HepG2 (cell line): ENCODE results near the gene RUNX3. TPM values are rescaled to one million over a fixed set of nuclear protein-coding genes. Genes with fewer than 3 reads are reported as not detected.

ENCODE experiments used
- ATAC-seq: fragments of 200-7000 bp; cut with Tn5 transposase; 3 replicates; pipeline ENCODE4 v1.9.1; 2020; ENCODE audit warnings: mild to moderate bottlenecking, moderate library complexity
- BruUV-seq: library from RNA; stranded (reverse); fragments of 400-500 nt; replicated peaks from 2 replicates; lab custom pipeline; 2021; lab: Mats Ljungman, UMichigan
- CTCF ChIA-PET: fragments of 300-600 bp; formaldehyde crosslinking; extraction: SDS; loops from one replicate; lab custom pipeline; 2021; ENCODE audit warnings: low total read pairs, inconsistent platforms, low intra/inter-chr PET ratio; lab: Yijun Ruan, JAX
- POLR2A ChIA-PET: fragments of 350-600 bp; sonication (Branson Sonifier 250); formaldehyde crosslinking; loops from one replicate; lab custom pipeline; 2020; ENCODE audit warnings: antibody characterized with exemption, inconsistent platforms; lab: Yijun Ruan, JAX
- DNase-seq: peaks from one replicate; pipeline ENCODE4 v3.0.0-alpha.2; 2015; ENCODE audit warnings: low spot score
- FAIRE-seq: peaks from 3 replicates; lab custom pipeline; 2011; peaks lifted over from hg19 to GRCh38; lab: Jason Lieb, UNC
- H2AFZ ChIP-seq: one replicate; pipeline ENCODE4 v1.6.1; 2011; ENCODE audit warnings: low read length, inconsistent platforms
- H3K27ac ChIP-seq: fragments of 300-600 bp; 3 replicates; pipeline ENCODE4 v1.8.0; 2011; ENCODE audit warnings: mixed run types, mild to moderate bottlenecking, mixed read lengths, low read length, inconsistent platforms; ENCODE audit not compliant: insufficient read depth; ENCODE audit errors: extremely low read length
- H3K27me3 ChIP-seq, 2 experiments: fragments of 200-600 bp in 1 of 2; 2 replicates in 1 of 2; 3 replicates in 1 of 2; pipeline versions ENCODE4 v1.6.0 to v1.8.0; 2011; ENCODE audit warnings: low read length in 2 of 2, mild to moderate bottlenecking in 2 of 2, moderate library complexity in 2 of 2, inconsistent platforms in 1 of 2; ENCODE audit not compliant: insufficient read depth in 2 of 2, control insufficient read depth in 1 of 2
- H3K36me3 ChIP-seq, 2 experiments: fragments of 200-600 bp in 1 of 2; replicated peaks in 1 of 2; 2 replicates in 1 of 2; 3 replicates in 1 of 2; pipeline versions ENCODE4 v1.5.1 to v1.8.0; 2011; ENCODE audit warnings: low read length in 2 of 2, inconsistent platforms in 1 of 2; ENCODE audit not compliant: insufficient read depth in 2 of 2, control insufficient read depth in 1 of 2
- H3K4me1 ChIP-seq: 2 replicates; pipeline ENCODE4 v1.5.1; 2012; ENCODE audit warnings: low read length, inconsistent platforms; ENCODE audit not compliant: insufficient read depth
- H3K4me2 ChIP-seq: 2 replicates; pipeline ENCODE4 v1.6.0; 2011; ENCODE audit warnings: low read depth, low read length, inconsistent platforms
- H3K4me3 ChIP-seq, 3 experiments: fragments of 200-600 bp in 1 of 3; sonication (generic), shearing (Covaris generic) in 1 of 3; replicated peaks in 1 of 3; 2 replicates each; pipeline ENCODE4 v1.5.1; 2011 to 2016; ENCODE audit warnings: low read length in 3 of 3, inconsistent platforms in 2 of 3, low read depth in 2 of 3, mild to moderate bottlenecking in 2 of 3, control low read depth in 1 of 3, mixed read lengths in 1 of 3; ENCODE audit not compliant: insufficient read depth in 1 of 3
- H3K79me2 ChIP-seq: one replicate; pipeline ENCODE4 v1.6.1; 2011; ENCODE audit warnings: low read length, inconsistent platforms; ENCODE audit not compliant: insufficient read depth
- H3K9ac ChIP-seq: 2 replicates; pipeline ENCODE4 v1.6.0; 2011; ENCODE audit warnings: mild to moderate bottlenecking, low read depth, low read length, inconsistent platforms; ENCODE audit not compliant: insufficient read depth
- H3K9me3 ChIP-seq: 2 replicates; pipeline ENCODE4 v1.5.1; 2012; ENCODE audit warnings: mild to moderate bottlenecking, low read length
- H4K20me1 ChIP-seq: 2 replicates; pipeline ENCODE4 v1.6.0; 2011; ENCODE audit warnings: inconsistent platforms, mild to moderate bottlenecking, low read length, moderate library complexity; ENCODE audit not compliant: insufficient read depth
- CHD4 ChIP-seq: fragments of 200-600 bp; sonication (generic); IDR thresholded peaks from 2 replicates; pipeline ENCODE4 v1.7.0; 2017; ENCODE audit warnings: mild to moderate bottlenecking, low read length, borderline replicate concordance
- DPF2 ChIP-seq: sonication (generic); formaldehyde crosslinking; IDR thresholded peaks from 2 replicates; pipeline ENCODE4 v1.4.0; 2020; ENCODE audit warnings: mild to moderate bottlenecking, low read depth, missing genetic modification reagents, borderline replicate concordance
- EZH2 ChIP-seq: conservative IDR thresholded peaks from 2 replicates; pipeline ENCODE4 v1.6.1; 2012; ENCODE audit warnings: mild to moderate bottlenecking, low read depth, low read length, moderate library complexity
- FOSL1 ChIP-seq: sonication (generic); formaldehyde crosslinking; IDR thresholded peaks from 2 replicates; pipeline ENCODE4 v1.9.0; 2021; ENCODE audit warnings: missing genetic modification reagents, borderline replicate concordance
- HDAC6 ChIP-seq: fragments of 200-600 bp; sonication (generic); IDR thresholded peaks from 2 replicates; pipeline ENCODE4 v1.7.0; 2017; ENCODE audit warnings: mild to moderate bottlenecking, antibody characterized with exemption, low read length, low read depth
- KDM3A ChIP-seq: IDR thresholded peaks from 2 replicates; pipeline ENCODE4 v1.6.1; 2018; ENCODE audit warnings: low read depth, missing compliant biosample characterization
- MTF2 ChIP-seq: sonication (generic); formaldehyde crosslinking; IDR thresholded peaks from 2 replicates; pipeline ENCODE4 v1.5.0; 2020; ENCODE audit warnings: missing genetic modification reagents, borderline replicate concordance
- PRDM15 ChIP-seq: sonication (generic); formaldehyde crosslinking; IDR thresholded peaks from 2 replicates; pipeline ENCODE4 v1.4.0; 2020; ENCODE audit warnings: missing genetic modification reagents
- RFXANK ChIP-seq: IDR thresholded peaks from 2 replicates; pipeline ENCODE4 v1.6.1; 2016
- ZFX ChIP-seq: sonication (generic); formaldehyde crosslinking; IDR thresholded peaks from 2 replicates; pipeline ENCODE4 v1.4.0; 2020; ENCODE audit warnings: mild to moderate bottlenecking, low read depth, missing genetic modification reagents, moderate library complexity
- ZMAT5 ChIP-seq: sonication (generic); formaldehyde crosslinking; IDR thresholded peaks from 2 replicates; pipeline ENCODE4 v1.5.0; 2020; ENCODE audit warnings: mild to moderate bottlenecking, low read depth, missing genetic modification reagents, borderline replicate concordance
- ZNF501 ChIP-seq: sonication (generic); formaldehyde crosslinking; IDR thresholded peaks from 2 replicates; pipeline ENCODE4 v1.5.1; 2020; ENCODE audit warnings: mild to moderate bottlenecking, moderate library complexity, missing genetic modification reagents
- ZNF563 ChIP-seq: sonication (generic); formaldehyde crosslinking; IDR thresholded peaks from 2 replicates; pipeline ENCODE4 v1.8.0; 2022; ENCODE audit warnings: mild to moderate bottlenecking, moderate library complexity, missing genetic modification reagents
- ZNF691 ChIP-seq: sonication (generic); formaldehyde crosslinking; IDR thresholded peaks from 2 replicates; pipeline ENCODE4 v1.4.0; 2020; ENCODE audit warnings: missing genetic modification reagents, low read depth, mild to moderate bottlenecking, borderline replicate concordance
- whole genome bisulfite sequencing: methylation state at CpG from one replicate; pipeline ENCODE4 v1.1.6; 2017; ENCODE audit warnings: low lambda C conversion rate; 5-methylcytosine and 5-hydroxymethylcytosine counted together
- in situ Hi-C: cut with HindIII; loops from 2 replicates; pipeline ENCODE4 v1.10.0; 2017; ENCODE audit warnings: low pct_unique_long_range_greater_than_20kb; ENCODE audit not compliant: extremely low pct_ligation_motif_present
- intact Hi-C: fragments of 100-400 bp; cut with micrococcal nuclease; formaldehyde crosslinking; loops from one replicate; pipeline ENCODE4 v1.10.0; 2022; ENCODE audit not compliant: unreplicated experiment
- polyA plus RNA-seq, 8 experiments: library from polyadenylated mRNA; depleted of rRNA in 3 of 8; stranded (reverse) in 7 of 8; unstranded in 1 of 8; fragments of >200 nt; fragmentation: Illumina TruSeq in 4 of 8; extraction: Trizol in 4 of 8; gene quantifications; 2 replicates each; pipeline versions ENCODE4 v1.2.1 to v1.2.3, GENCODE V29; 2011 to 2016; ENCODE audit warnings: low read depth in 4 of 8, missing spikeins in 1 of 8, mixed read lengths in 1 of 8; ENCODE audit not compliant: insufficient read depth in 1 of 8
- total RNA-seq, 5 experiments: library from RNA; depleted of rRNA; stranded (reverse); fragments of >200 nt; fragmentation: Illumina TruSeq; extraction: Trizol; gene quantifications; 2 replicates each; pipeline ENCODE4 v1.2.3, GENCODE V29; 2016; ENCODE audit warnings: low read depth in 1 of 5

Gene RUNX3
- total and polyA plus RNA-seq, 2 of the 13 experiments (the other 11 are each of a cell fraction or from before 2014, with no cell fraction given) = 0.04 to 0.22 TPM

- TF ChIP-seq PRDM15 (CRISPR knock-in tag) (no peak), ZNF501 (CRISPR knock-in tag) (no peak)
Measured at GRCh38 chr1:24931146-24931467, 1.0 kb upstream of the RUNX3 start (continued).

GRCh38 chr1:24929398-24930259 lies 447 bp downstream of the RUNX3 start:
- CTCF ChIA-PET = no interaction called here
- no CpG with 5 or more reads among the region's 129 CpGs for WGBS
- POLR2A ChIA-PET = no interaction called here
- intact Hi-C loops (no loop called here), in situ Hi-C loops (loop anchor here (5.0 kb wide), 2 partner anchors 108 to 173 kb away; no protein-coding TSS in a partner anchor)
- H3K36me3 ChIP-seq = no peaks in the 10 kb centered on the region
- no peak overlapping the region for H3K27ac ChIP-seq
- H3K79me2 ChIP-seq = no peaks in the 10 kb centered on the region
- H3K9ac ChIP-seq = no peak overlapping the region
- DNase-seq (no peak), FAIRE-seq (no peak), ATAC-seq (no peak)
- H2AFZ ChIP-seq = no peak overlapping the region
- H3K4me1 ChIP-seq = peaks cover 13% of the 10 kb centered on the region
- peak overlapping the region in 1 of 3 experiments; percentile 49; a peak in 1 of 6 replicates for H3K4me3 ChIP-seq
- H3K9me3 ChIP-seq = no peaks in the 10 kb centered on the region
- peak overlapping the region; percentile 37; the same call in 1 of the 2 replicates for H3K4me2 ChIP-seq
- H4K20me1 ChIP-seq = no peaks in the 10 kb centered on the region
- H3K27me3 ChIP-seq = peaks cover 31 to 92% of the 10 kb centered on the region in 2 experiments
- no TSS peak for BruUV-seq
- TF ChIP-seq ZMAT5 (CRISPR knock-in tag) = no peak
- no peak for TF ChIP-seq KDM3A
- no peak for TF ChIP-seq ZNF691 (CRISPR knock-in tag)
- TF ChIP-seq ZNF501 (CRISPR knock-in tag) = no peak
- no peak for TF ChIP-seq DPF2 (CRISPR knock-in tag)
- TF ChIP-seq FOSL1 (CRISPR knock-in tag) = no peak
- TF ChIP-seq EZH2 = peak; percentile 79; the same call in 1 of the 2 replicates
- peak; percentile 23; the same call in 1 of the 2 replicates for TF ChIP-seq ZFX (CRISPR knock-in tag)
- TF ChIP-seq MTF2 = peak; percentile 98
- no peak for TF ChIP-seq CHD4
- no peak for TF ChIP-seq RFXANK
- TF ChIP-seq HDAC6 = no peak
- peak; percentile 41; the same call in 1 of the 2 replicates for TF ChIP-seq ZNF563
